Activated naive CD8-positive, alpha-beta T cell treated with anti-CD3 and anti-CD28 coated beads, Interleukin-2, amount 50 U/mL, for 24 hours (primary cell): ENCODE data around the gene TPSG1.
"Not testable (repeated sequence)": the region's sequence is repeated elsewhere in the genome, so short reads cannot be mapped to it uniquely, and the experiment has no call there.

Experiments
- ATAC-seq: fragments of 150-1000 bp; cut with Tn5 transposase; one replicate; pipeline ENCODE4 v1.10.0; 2021
- DNase-seq: peaks from one replicate; pipeline ENCODE4 v3.0.0; 2021
- H3K27ac Mint-ChIP-seq: one replicate; pipeline ENCODE4 v1.8.0; 2021; ENCODE audit warnings: mild to moderate bottlenecking, mixed read lengths
- H3K27me3 Mint-ChIP-seq: one replicate; pipeline ENCODE4 v1.8.0; 2021; ENCODE audit warnings: mixed read lengths
- H3K36me3 Mint-ChIP-seq: one replicate; pipeline ENCODE4 v1.8.0; 2021; ENCODE audit warnings: low read depth, mixed read lengths
- H3K4me1 Mint-ChIP-seq: one replicate; pipeline ENCODE4 v1.8.0; 2021; ENCODE audit warnings: mixed read lengths
- H3K4me3 Mint-ChIP-seq: one replicate; pipeline ENCODE4 v1.8.0; 2021; ENCODE audit warnings: mild to moderate bottlenecking, moderate library complexity, mixed read lengths
- H3K9me3 Mint-ChIP-seq: one replicate; pipeline ENCODE4 v1.8.0; 2021; ENCODE audit warnings: mixed read lengths

TPSG1 gene

DNA sequence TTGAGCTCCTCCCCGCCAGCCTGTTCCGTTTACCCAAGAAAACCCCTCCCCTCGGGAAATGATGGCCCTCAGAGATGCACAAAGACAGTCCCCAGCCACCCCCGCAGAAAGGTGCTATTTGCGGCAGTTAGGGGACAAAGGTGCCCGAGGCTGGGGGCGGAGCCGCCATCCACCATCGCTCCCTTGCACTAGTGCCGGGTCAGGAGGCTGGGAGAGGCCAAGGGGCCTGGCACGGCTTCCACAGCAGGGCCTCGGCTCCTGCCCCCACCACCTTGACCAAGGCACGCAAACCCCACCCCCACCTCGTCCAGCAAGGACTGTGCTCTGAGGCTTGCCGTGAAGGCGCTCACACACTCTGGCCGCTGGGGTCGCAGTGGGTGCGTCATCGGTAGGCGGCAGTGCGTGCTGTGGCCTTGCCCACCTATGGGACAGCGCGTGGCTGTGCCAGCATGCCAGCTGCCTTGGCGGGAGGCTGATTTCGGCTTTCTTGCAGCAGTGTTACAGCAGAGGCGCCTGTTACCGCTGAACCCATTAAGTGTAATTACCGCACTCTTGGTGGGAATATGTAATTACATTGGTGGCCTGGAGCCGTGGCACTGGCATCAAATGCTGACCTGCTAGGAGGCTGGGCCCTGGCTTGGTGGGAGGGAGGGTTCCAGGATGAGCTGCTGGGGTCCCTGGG is 31.8 kb downstream of the TPSG1 start:
- H3K4me3 Mint-ChIP-seq, result no peak overlapping the region
- ATAC-seq, result no peak

DNA sequence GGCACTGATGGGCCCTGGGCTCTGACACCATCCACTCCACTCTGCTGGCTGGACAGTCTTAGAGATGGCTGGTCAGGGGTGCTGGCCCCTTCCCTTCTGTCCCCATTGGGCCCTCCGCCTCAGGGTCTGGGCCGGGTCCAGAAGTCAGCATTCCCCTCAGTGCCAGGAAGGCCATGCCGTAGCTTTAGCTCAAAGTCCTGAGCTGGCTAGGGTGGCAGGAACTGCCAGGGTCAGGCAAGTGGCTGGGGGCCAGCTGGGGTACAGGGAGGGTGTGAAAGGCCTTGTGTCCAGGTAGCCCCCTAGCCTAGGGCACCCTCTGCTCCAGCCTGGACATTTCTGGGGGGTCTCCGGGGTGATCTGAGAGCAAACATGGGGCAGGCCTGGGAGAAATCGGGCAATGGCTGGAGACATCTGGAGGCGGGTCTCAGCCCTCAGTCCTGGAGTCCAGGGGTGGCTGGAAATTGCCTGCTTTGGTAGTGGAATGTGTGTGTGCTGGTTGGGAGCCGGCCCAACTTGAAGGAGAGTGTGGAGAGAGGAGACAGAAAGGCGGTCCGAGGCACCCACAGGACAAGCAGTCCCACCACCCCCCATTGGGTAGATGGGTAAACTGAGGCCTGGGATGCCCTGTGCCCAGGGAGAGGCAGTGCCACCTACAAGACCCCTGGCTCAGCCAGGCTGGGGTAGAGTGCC is 32.5 kb downstream of the TPSG1 start:
- no peaks in the 10 kb centered on the region for H3K27me3 Mint-ChIP-seq
- H3K9me3 Mint-ChIP-seq, result no peaks in the 10 kb centered on the region
- H3K4me1 Mint-ChIP-seq, result no peaks in the 10 kb centered on the region
- H3K27ac Mint-ChIP-seq, result no peak overlapping the region
- DNase-seq (no peak), ATAC-seq (no peak)
- no peak overlapping the region for H3K4me3 Mint-ChIP-seq
- H3K36me3 Mint-ChIP-seq, result no peaks in the 10 kb centered on the region

More for the DNA sequence above, 31.8 kb downstream of the TPSG1 start:
- Mint-ChIP-seq H3K4me1 (no peaks in the 10 kb centered on the region), H3K27me3 (no peaks in the 10 kb centered on the region), H3K27ac (no peak overlapping the region), H3K9me3 (no peaks in the 10 kb centered on the region), H3K36me3 (no peaks in the 10 kb centered on the region)
- no peak for DNase-seq

DNA sequence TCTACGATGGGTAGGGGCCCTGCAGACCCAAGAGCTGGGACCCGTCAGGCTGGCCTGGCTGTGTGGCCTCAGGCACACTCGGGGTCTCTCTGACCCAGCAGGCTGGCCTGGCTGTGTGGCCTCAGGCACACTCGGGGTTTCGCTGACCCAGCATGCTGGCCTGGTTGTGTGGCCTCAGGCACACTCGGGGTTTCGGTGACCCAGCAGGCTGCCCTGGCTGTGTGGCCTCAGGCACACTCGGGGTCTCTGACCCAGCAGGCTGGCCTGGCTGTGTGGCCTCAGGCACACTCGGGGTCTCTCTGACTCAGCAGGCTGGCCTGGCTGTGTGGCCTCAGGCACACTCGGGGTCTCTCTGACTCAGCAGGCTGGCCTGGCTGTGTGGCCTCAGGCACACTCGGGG is 34.3 kb downstream of the TPSG1 start:
- not testable (repeated sequence) for H3K4me1 Mint-ChIP-seq, H3K4me3 Mint-ChIP-seq, DNase-seq, H3K27ac Mint-ChIP-seq, H3K36me3 Mint-ChIP-seq, H3K9me3 Mint-ChIP-seq, H3K27me3 Mint-ChIP-seq, ATAC-seq

DNA sequence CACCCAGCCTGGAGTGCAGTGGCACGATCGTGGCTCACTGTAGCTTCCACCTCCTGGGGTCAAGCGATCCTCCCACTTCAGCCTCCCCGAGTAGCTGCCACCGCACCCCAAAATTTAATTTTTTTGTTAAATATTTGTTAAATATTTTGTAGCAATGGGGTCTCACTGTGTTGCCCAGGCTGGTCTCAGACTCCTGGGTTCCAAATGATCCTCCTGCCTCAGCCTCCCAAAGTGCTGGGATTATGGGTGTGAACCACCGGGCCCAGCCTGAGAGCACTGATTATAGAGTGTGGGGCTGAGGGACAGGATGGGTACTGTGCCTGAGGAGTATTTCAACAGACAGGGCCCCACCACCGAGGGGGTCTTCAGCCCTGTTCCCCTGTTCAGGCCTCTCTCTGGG is 35.6 kb downstream of the TPSG1 start:
- H3K27ac Mint-ChIP-seq, result no peak overlapping the region
- DNase-seq (no peak), ATAC-seq (no peak)
- no peaks in the 10 kb centered on the region for H3K36me3 Mint-ChIP-seq
- H3K27me3 Mint-ChIP-seq, result no peaks in the 10 kb centered on the region
- no peak overlapping the region for H3K4me3 Mint-ChIP-seq
- H3K4me1 Mint-ChIP-seq, result no peaks in the 10 kb centered on the region
- H3K9me3 Mint-ChIP-seq, result no peaks in the 10 kb centered on the region

DNA sequence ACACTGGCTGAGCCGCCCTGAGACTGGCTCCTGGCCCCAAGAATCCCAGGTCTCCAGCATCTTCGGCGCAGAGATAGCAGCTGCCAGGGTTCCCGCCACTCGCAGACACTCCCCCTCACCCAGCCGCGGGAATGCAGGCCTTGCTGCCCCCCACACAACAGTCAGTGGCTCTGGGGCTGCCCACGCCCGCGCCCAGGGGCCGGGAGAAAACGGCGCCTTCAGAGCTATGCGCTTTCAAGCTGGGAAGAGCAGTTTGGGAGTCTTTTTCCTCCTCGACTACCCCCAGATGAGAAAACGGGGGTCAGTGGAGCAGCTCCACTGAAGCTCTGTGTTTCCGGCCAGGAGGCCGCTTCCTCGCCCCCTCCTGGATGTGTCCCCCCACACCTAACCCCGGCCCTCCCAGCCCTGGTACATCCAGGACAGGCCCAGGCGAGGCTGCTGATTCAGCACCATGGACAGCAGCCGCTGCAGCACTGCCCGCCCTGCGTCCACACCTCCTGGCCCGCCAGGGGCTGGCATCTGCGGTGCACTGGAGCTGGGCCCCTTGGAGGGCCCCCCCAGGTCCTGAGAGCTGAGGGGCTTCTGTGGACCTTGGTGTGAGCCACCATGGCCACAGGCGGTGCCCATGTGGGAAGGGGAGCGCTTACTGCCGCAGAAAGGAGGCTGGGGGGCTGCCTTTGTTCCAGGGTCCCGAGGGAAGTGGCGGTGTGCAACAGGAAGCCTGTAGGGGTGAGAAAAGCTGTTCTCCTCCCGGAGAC is 36.5 kb downstream of the TPSG1 start:
- no peak overlapping the region for H3K4me3 Mint-ChIP-seq
- no peaks in the 10 kb centered on the region for H3K9me3 Mint-ChIP-seq
- peak; percentile 55 for ATAC-seq
- H3K27me3 Mint-ChIP-seq, result no peaks in the 10 kb centered on the region
- peak; percentile 49 for DNase-seq
- H3K36me3 Mint-ChIP-seq, result no peaks in the 10 kb centered on the region
- no peaks in the 10 kb centered on the region for H3K4me1 Mint-ChIP-seq
- H3K27ac Mint-ChIP-seq, result no peak overlapping the region

DNA sequence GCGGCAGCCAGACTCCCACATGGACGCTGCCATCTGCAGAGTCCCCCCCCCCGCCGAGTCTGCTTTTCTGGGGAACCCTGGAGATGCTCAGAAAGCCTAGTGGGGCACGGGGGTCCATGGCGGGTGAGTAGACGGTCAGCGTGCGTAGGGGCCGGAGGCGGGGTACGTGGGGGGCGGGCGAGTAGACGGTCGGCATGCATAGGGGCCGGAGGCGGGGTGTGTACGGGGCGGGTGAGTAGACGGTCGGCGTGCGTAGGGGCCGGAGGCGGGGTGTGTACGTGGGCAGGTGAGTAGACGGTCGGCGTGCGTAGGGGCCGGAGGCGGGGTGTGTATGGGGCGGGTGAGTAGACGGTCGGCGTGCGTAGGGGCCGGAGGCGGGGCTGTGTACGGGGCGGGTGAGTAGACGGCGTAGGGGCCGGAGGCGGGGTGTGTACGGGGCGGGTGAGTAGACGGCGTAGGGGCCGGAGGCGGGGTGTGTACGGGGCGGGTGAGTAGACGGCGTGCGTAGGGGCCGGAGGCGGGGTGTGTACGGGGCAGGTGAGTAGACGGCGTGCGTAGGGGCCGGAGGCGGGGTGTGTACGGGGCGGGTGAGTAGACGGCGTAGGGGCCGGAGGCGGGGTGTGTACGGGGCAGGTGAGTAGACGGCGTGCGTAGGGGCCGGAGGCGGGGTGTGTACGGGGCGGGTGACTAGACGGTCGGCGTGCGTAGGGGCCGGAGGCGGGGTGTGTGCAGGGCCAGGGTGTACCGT is 39.4 kb downstream of the TPSG1 start:
- not testable (repeated sequence) for H3K4me3 Mint-ChIP-seq, H3K27me3 Mint-ChIP-seq

DNA sequence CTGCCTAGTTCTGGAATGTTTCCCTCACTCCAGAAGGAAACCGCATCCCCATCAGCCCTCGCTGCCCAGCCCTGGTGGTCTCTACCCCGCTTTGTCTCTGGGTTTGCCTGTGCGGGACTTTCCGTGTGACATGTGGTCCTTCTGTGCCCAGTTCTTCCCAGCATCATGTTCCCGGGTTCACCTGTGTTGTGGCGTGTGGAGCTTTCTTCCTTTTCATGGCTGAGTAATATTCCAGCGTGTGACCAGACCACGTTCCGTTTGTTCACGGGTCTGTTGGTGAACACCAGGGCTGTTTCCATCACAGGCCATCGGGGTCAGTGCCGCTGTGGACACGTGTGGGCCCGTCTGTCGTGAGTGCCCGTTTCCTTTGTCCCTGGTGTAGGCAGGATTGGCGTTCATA is 40.1 kb downstream of the TPSG1 start:
- Mint-ChIP-seq H3K9me3 (no peaks in the 10 kb centered on the region), H3K36me3 (no peaks in the 10 kb centered on the region), H3K27ac (no peak overlapping the region), H3K4me3 (no peak overlapping the region), H3K27me3 (no peaks in the 10 kb centered on the region), H3K4me1 (no peaks in the 10 kb centered on the region)
- no peak for DNase-seq
- no peak for ATAC-seq

More for the DNA sequence above, 39.4 kb downstream of the TPSG1 start:
- not testable (repeated sequence) for H3K27ac Mint-ChIP-seq, ATAC-seq, H3K4me1 Mint-ChIP-seq, DNase-seq, H3K36me3 Mint-ChIP-seq, H3K9me3 Mint-ChIP-seq

DNA sequence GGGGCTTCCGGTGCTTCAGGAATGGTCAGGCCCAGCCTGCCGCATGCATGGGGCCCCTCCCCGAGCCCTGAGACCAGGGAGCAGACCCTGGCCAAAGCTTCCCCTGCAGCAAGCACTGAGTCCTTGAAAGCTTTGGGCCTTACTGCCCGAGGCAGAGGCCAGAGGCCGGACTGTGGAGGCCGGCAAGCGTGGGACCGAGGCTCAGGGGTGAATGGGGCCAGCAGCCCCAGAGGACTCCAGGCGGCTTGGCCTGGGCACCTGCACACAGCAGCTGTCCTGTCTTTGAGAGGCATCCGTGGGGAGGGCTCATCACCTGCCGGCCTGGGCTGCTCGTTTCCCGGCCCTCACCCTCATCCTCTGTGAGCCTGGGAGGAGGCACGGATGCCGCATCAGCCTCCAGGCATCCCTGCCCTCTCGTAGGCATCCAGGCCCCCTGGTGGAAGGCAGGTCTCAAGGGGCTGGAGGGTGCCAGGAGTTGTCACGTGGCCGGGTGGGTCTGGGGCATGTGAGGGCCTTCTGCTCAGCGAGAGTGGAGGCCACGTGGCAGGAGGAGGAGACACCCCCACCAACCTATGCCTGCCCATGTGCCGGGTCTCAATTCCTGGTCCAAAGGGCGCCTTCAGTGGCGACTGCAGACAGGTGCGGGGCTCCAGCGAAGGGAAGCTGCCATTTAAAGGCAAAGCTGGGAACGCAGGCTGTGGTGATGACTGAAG is 40.8 kb downstream of the TPSG1 start:
- no peak overlapping the region for H3K27ac Mint-ChIP-seq
- no peaks in the 10 kb centered on the region for H3K27me3 Mint-ChIP-seq
- H3K4me1 Mint-ChIP-seq, result no peaks in the 10 kb centered on the region
- ATAC-seq (no peak), DNase-seq (no peak)
- H3K36me3 Mint-ChIP-seq, result no peaks in the 10 kb centered on the region
- no peaks in the 10 kb centered on the region for H3K9me3 Mint-ChIP-seq
- no peak overlapping the region for H3K4me3 Mint-ChIP-seq

DNA sequence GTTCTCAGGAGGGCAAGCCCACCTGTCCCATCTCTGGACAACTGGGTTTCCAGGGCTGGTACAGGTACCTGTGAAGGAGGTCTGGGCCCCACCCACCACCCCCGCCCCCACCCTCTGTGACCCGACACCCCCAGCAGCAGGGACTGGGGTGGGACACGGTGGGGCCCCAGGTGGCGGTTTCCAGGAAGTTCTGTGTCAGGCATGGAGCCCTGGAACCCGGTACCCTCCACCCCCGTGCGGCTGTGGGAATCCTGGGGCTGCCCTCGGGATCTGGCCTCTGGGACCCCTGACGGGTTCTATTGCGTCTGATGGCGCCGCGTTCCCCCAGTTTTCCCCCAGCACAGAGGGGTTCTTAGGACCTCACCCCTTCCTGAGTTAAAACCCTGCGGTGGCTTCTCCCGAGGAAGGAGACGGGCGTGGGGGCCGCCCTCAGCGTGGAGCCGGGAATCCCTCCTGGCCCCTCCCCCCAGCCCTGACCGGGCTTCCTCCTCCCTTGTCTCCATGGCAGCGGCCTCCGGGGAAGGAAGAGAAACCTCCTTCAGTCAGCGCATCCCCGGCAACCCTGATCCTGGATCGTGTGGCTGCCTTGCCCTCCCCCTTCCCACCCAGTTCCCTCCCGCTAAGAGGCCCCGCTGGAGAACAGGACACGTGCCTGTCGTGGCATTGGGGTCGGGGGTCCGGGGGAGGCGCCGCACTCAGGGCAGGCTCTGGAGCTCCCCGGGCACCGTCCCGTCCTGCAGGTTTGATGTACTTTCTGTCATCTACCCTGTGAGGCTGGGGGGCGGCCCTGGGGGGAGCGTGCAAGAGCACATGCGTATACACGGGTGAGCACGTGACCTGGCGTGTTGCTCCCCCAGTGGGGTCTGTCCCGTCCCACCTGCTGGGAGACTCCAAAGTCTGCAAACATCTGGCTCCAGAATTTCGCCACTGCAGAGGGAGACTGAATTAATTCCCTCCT is 41.8 kb downstream of the TPSG1 start:
- Mint-ChIP-seq H3K27me3 (no peaks in the 10 kb centered on the region), H3K36me3 (no peaks in the 10 kb centered on the region), H3K4me3 (no peak overlapping the region), H3K9me3 (no peaks in the 10 kb centered on the region), H3K27ac (no peak overlapping the region), H3K4me1 (no peaks in the 10 kb centered on the region)
- DNase-seq (no peak), ATAC-seq (no peak)

DNA sequence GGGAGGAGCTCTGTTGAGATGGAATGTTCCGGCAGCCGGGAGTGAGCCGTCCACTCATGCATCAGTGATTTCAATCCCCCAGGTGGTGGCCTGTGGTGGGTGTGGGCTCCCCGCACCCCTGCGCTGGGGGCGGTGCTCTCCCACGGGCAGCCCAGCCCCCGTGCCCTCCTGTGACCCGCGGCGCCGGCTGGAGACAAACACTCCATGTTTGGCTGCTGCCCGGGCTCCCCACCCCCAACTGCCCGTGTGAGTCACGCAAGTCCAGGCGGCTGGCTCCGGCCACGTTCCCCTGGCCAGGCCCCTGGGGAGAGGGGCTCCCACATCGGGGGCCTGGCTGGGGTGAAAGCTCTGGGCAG is 42.8 kb downstream of the TPSG1 start:
- no peak overlapping the region for H3K27ac Mint-ChIP-seq
- no peak for DNase-seq

DNA sequence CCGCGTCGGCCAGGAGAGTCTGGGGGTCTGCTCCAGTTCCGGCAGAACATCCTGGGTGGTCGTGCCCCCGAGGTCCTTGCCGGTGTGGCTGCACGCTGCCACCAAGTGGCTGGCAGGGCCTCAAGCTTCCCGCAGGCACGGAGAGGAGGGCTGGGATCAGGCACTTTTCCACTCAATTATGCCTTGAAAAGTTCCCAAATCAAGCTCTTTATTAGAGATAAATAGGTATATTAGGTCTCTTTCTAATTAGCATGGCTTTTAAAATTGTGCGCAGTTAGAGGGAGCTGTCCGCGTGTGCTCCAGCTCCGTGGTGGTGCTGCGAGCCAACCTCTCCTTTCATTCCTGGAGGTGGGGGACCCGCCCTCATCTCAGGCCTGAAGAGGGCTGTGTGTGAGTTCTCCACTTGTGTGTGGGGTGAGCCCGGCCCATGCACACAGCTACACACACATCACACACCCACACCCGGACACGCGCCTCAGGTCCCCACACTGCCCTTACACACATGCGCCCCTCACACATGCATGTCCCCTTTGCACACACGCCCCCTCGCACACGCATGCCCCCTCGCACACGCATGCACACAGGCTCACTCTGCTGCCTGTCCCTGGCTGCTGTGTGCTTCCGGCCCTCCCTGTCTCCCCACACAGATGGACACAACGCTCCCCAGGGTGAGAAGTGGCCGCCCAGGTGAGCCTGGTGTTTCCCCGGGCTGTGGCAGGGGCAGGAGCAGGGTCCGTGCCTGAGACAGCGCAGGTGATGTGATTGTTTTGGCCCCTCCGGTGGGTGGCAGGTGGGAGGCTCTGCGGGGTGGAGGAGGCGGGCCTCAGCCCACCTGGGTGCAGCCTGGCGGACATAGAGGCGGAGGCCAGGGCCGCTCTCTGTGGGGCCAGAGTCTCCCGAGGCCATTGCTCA is 43.4 kb downstream of the TPSG1 start:
- no peaks in the 10 kb centered on the region for H3K4me1 Mint-ChIP-seq
- no peaks in the 10 kb centered on the region for H3K27me3 Mint-ChIP-seq
- no peaks in the 10 kb centered on the region for H3K9me3 Mint-ChIP-seq
- no peak overlapping the region for H3K4me3 Mint-ChIP-seq
- H3K27ac Mint-ChIP-seq, result no peak overlapping the region
- ATAC-seq (no peak), DNase-seq (no peak)
- no peaks in the 10 kb centered on the region for H3K36me3 Mint-ChIP-seq

More for the DNA sequence above, 42.8 kb downstream of the TPSG1 start:
- no peak for ATAC-seq
- no peaks in the 10 kb centered on the region for H3K4me1 Mint-ChIP-seq
- H3K4me3 Mint-ChIP-seq, result no peak overlapping the region
- H3K36me3 Mint-ChIP-seq, result no peaks in the 10 kb centered on the region
- no peaks in the 10 kb centered on the region for H3K9me3 Mint-ChIP-seq
- H3K27me3 Mint-ChIP-seq, result no peaks in the 10 kb centered on the region

DNA sequence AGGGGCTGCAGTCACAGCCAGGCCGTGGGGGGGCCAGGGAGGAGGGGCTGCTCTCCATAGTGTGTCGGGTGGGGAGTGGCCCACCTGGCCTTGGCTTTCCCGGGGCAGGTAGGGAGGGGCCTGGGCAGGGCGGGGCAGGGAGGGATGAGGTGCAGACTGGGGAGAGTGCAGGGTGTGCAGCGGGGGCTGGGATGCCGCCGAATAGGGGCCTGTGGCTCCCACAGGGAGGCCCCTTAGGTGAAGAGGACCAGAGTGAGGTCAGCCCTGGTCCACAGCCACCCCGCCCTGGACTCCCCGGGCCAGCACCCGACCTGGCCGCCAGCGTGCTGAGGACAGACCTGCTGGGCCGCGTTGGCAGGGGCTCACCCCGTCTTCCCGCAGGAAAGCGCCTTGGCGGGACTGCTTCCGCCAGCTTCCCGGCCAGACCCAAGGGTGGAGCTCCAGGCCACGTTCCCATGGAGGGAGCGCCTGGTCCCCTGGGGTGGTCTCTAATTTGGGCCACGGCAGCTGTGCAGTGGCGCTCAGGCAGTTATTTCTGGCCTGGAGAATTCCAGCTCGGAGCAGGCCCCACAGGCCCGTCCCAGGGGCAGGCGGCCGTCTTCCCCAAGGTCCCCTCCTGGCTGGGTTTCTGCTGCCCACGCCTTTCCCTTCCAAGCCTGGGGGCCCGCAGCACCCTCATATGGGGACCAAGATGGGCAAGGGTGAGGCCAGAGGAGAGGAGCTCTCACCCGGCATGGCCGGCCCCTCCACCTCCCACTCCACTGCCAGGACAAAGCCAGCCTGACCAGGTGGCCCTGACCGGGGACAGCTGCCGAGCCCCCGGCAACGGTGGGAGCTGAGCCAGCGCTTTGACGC is 44.3 kb downstream of the TPSG1 start:
- Mint-ChIP-seq H3K27ac (no peak overlapping the region), H3K27me3 (no peaks in the 10 kb centered on the region), H3K4me3 (no peak overlapping the region), H3K4me1 (no peaks in the 10 kb centered on the region), H3K9me3 (no peaks in the 10 kb centered on the region), H3K36me3 (no peaks in the 10 kb centered on the region)
- DNase-seq (no peak), ATAC-seq (no peak)
